ENCODE data around the gene ADSS1. TPM values are rescaled to one million over a fixed set of nuclear protein-coding genes. Genes with fewer than 3 reads are reported as not detected.

The ADSS1 gene
- total RNA-seq, 1 donor from 2014 or later = 5.1 TPM

- TF ChIP-seq CTCF (IDR thresholded peaks at IDR 0.05) = no peak
- H3K27ac ChIP-seq = no peak overlapping the region
- intact Hi-C loops (cut with DNase I) = no loop called here
- H3K27me3 ChIP-seq (ENCODE audit: low read depth) = no peaks in the 10 kb centered on the region
- no peak overlapping the region for H3K4me3 ChIP-seq
- ATAC-seq (no peak), DNase-seq (no peak)
- no peaks in the 10 kb centered on the region for H3K36me3 ChIP-seq
- H3K9me3 ChIP-seq = no peaks in the 10 kb centered on the region
- H3K4me1 ChIP-seq = peaks cover 15% of the 10 kb centered on the region
Observed at GRCh38 chr14:104730487-104730886, 6.5 kb downstream of the ADSS1 start.

- H3K27me3 ChIP-seq (ENCODE audit: low read depth) = no peaks in the 10 kb centered on the region
- H3K36me3 ChIP-seq = no peaks in the 10 kb centered on the region
- H3K4me3 ChIP-seq = no peak overlapping the region
- no peaks in the 10 kb centered on the region for H3K9me3 ChIP-seq
- intact Hi-C loops (cut with DNase I) = no loop called here
- DNase-seq = no peak
- H3K4me1 ChIP-seq = peaks cover 27% of the 10 kb centered on the region
- ATAC-seq = no peak
- TF ChIP-seq CTCF (IDR thresholded peaks at IDR 0.05) = peak; percentile 22
- peak overlapping the region; percentile 31 for H3K27ac ChIP-seq
Observed at GRCh38 chr14:104731320-104732294, 7.6 kb downstream of the ADSS1 start.

GRCh38 chr14:104732355-104732804, 8.4 kb downstream of the ADSS1 start:
- DNase-seq = peak; percentile 85
- H3K27ac ChIP-seq = peak overlapping the region; percentile 31
- TF ChIP-seq CTCF (IDR thresholded peaks at IDR 0.05) = no peak
- peaks cover 34% of the 10 kb centered on the region for H3K4me1 ChIP-seq
- H3K27me3 ChIP-seq (ENCODE audit: low read depth) = no peaks in the 10 kb centered on the region
- no peaks in the 10 kb centered on the region for H3K36me3 ChIP-seq
- H3K4me3 ChIP-seq = no peak overlapping the region
- intact Hi-C loops (cut with DNase I) = no loop called here
- peak; percentile 77 to 79 for ATAC-seq
- H3K9me3 ChIP-seq = no peaks in the 10 kb centered on the region

- no peak for DNase-seq
- Histone ChIP-seq H3K27ac (peak overlapping the region; percentile 31), H3K36me3 (no peaks in the 10 kb centered on the region), H3K9me3 (no peaks in the 10 kb centered on the region), H3K4me1 (peaks cover 35% of the 10 kb centered on the region), H3K4me3 (no peak overlapping the region), H3K27me3 (ENCODE audit: low read depth) (no peaks in the 10 kb centered on the region)
- peak; percentile 17 to 26 for ATAC-seq
- no peak for TF ChIP-seq CTCF (IDR thresholded peaks at IDR 0.05)
- intact Hi-C loops (cut with DNase I) = no loop called here
Observed at GRCh38 chr14:104732931-104733681, 9.1 kb downstream of the ADSS1 start.

GRCh38 chr14:104734051-104734587, 10.1 kb downstream of the ADSS1 start:
- intact Hi-C loops (cut with DNase I) = no loop called here
- H3K27me3 ChIP-seq (ENCODE audit: low read depth) = no peaks in the 10 kb centered on the region
- no peak overlapping the region for H3K27ac ChIP-seq
- H3K4me3 ChIP-seq = no peak overlapping the region
- DNase-seq (no peak), ATAC-seq (no peak)
- H3K4me1 ChIP-seq = peaks cover 35% of the 10 kb centered on the region
- no peaks in the 10 kb centered on the region for H3K36me3 ChIP-seq
- no peak for TF ChIP-seq CTCF (IDR thresholded peaks at IDR 0.05)
- no peaks in the 10 kb centered on the region for H3K9me3 ChIP-seq

All from lower lobe of right lung (tissue), 2 donors.